NCI-H226 (cell line): ENCODE results near the gene CHRND.

Source experiments
- DNase-seq: peaks from one replicate; pipeline ENCODE4 v3.0.0-alpha.2; 2015

The CHRND gene

DNA sequence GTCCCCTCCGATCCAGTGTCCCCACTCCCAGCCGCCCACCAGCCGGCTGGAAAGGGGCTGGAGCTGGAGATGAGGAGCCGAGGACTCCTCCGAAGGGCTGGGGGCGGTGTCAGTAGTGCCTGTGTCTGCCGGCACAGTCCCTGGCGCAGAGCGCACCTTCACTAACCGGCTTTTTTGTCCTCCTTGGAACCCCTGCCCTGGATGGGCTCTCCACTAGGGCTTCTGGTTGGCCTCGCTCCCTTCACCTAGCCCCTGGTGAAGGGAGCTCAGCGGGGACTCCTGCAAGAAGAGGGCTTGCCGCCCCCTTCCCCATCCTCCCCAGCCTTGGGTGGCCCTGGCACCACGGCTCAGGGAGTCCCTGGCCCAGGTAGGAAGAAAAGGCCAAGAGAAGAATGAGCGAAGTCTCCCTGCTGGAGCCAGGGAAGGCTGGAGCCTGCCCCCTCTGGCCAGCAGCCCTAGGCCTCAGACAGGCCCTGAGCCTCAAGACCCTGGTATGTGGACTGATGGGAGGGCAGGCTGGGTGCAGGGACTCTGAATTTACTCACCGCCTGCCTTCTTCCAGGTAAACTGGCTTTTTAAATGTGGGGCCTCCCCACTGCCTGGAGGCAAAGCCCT lies 37.8 kb upstream of the CHRND start:
- DNase-seq, result no peak

DNA sequence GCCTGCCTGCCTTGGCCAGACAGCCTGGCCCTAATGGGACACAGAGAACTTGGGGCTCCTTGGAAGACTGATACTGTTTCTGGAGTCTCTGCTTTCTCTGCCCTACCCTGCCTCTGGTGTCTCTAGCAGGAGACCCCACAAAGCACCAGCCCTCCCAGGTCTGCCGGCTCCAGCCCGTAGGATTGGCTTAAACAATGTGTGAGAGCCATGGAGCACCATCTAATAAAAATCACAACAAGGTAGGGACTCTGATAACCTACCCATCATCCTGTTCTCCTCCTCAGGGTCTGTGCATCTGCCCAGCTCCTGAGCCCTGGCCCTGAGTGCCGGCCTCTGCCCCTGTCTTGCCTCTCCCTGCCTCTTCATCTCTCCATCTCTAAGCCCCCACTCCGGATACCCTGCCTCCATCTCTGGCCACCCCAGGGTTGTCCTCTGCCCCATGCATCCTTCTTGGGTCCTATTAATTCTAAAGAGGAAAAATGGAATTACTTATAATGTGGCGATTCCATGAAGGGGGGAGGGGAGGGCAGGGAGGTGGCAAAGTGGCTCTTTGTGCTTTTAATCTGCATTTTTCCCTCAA lies 37.1 kb upstream of the CHRND start:
- DNase-seq, result no peak

DNA sequence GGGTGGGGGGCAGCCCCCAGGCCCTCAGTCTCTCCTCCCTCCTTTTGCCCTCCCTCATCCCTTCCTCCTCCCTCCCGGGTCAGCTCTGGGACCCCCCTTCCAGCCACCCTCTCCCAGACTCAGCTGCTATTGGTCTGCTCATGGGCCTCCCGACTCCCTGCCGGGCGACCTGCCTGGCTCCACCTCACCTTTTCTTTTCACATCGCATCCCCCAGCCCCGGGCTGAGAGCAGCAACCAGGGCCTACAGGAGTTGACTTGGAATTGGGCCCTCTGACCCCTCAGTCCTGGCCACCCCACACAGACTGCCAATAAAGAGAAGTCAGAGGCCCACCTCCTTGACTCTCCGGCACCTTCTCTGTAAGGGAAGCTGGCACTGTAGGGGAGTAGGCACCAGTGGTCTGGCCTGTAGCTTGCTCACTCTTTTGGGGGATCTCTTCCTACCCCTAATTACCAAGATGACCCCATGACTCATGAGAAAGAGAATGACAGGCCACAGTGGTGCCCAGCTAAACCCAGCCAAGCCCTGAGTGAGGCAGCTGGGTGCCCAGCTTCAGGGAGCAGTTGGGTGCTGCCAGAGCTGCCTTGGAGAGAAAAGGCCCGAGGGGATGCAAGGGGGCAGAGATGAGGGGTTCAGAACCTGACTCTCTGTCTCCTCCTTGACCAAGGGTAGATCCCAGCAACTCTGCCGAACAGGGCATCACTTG lies 36.3 kb upstream of the CHRND start:
- DNase-seq, result no peak

DNA sequence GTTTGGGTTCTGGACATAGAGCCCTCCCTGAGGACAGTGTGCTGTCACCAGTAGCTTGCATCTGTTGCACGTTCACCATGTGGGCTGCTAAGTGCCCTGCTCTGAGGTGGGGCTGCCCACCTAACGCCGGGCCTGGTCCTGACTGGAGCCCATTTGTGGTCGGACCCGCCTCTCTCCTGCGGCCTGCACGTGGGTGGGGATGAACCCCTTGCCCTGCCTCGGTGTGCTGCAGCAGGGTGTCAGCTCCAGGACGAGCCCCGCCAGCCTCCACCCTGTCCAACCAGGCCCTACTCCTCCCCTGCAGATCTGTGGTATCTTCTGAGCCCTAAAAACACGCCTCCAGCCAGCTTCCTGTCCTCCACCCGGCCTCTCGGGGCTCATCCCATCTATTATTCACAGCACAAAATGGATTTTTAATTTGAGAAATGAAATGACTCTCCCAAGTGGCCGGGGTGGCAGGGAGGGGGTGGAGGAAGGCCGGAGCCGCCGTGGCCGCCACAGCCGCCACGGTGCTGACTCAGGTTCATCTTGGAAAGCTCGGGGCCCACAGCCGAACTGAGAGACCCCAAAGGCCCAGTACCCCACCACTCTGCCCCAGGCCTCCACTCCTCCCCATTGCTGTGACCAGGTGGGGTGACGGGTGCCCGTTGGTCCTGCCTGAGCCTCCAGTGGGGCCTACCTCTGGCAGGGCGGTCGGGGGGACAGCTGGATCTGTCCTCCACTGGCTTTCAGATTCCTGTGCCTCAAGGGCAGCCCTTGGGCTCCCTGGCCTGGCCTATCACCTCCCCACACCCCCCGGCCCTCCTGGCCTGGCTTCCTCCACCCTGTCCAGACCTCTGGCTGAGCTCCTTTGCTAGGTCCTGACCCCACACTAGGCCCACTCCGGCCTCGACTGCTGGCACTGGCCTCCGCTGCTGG lies 35.5 kb upstream of the CHRND start:
- no peak for DNase-seq

DNA sequence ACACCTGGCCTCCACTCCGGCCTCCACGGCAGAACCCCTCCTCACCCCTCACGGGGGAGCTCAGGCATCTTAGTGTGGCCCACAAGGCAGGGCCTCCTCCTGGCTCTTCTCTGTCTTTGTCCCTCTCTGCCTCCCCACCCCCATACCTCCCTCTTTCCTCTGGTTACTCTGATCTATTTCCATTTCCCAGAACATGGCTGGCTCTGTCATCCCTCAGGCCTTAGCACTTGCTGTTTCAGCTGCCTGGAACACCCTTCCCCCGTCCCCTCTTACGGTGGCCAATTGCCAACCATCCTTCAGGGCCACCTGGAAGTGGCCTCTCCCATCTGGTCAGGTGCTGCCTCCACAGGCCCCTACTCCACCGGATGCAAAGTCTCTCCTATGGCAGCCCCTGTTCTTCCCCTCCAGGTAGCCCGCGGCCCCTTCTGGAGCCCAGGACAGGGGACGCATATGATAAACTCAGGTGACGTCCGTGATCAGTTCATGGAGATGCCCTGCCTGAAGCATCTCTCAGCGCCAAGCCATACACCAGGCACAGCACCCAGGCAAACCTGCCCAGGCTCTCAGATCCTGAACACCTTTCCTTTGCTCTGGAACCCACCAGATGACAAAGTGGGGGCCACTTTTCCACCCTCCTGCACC lies 34.7 kb upstream of the CHRND start:
- DNase-seq, result no peak

DNA sequence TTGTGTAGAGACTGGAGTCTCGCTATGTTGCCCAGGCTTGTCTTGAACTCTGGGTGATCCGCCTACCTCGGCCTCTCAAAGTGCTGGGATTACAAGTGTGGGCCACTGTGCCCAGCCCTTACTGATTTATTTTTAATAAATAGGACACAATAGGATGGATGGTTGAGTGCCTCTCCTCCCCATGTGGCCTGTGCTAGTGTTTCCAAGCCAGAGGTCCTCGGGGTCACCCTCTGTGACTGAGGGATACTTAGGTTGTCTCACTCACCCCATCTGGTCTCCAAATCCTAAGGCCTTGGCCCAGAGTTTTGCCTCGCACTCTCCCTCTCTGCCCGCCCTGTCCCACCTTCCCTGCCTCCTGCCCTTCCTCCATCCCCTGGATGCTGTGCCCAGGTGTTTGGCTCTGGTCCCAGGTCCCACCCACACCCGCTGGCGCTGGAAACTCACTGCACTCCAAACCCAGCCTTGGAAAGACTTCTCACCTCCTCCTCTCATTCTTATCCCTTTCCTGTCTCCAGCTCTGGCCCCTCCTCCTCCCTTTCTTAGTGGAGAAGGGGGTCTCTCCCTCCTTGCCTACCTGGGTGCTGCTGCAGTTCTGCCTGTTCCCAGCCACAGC lies 33.6 kb upstream of the CHRND start:
- no peak for DNase-seq

DNA sequence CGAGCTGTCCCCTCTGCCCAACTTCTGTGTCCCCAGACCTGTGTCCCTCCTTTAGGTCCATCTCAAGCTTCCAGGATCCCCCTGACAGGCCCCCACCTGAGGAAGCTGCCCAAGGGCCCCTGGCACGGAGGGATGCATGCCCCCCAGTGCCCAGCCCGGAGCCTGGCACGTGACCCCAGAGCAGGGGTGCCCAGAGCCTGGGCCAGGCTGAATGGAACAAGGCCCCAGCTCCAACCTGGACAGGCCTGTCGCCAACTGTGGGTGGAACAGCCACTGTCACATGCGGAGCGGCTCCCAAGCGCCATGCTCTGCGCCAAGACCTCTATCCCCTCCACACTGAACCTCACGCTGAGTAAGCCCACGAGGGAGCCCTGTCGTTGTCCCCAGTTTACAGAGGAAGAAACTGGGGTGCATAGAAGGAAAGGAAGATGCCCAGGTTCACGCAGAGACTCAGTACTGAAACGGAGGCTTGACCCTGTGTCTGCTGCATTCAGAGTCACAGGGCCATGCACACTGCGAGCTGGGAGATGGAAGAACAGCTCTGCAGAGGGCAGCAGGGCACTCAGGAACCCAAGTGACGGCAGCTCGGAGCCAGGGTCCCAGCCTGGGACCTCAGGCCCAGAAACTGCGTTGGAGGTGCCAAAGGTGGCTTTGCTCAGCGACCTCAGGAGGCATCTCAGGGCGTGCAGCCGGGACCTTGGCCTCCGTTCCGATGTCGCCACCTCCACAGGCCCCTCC lies 32.8 kb upstream of the CHRND start:
- no peak for DNase-seq

DNA sequence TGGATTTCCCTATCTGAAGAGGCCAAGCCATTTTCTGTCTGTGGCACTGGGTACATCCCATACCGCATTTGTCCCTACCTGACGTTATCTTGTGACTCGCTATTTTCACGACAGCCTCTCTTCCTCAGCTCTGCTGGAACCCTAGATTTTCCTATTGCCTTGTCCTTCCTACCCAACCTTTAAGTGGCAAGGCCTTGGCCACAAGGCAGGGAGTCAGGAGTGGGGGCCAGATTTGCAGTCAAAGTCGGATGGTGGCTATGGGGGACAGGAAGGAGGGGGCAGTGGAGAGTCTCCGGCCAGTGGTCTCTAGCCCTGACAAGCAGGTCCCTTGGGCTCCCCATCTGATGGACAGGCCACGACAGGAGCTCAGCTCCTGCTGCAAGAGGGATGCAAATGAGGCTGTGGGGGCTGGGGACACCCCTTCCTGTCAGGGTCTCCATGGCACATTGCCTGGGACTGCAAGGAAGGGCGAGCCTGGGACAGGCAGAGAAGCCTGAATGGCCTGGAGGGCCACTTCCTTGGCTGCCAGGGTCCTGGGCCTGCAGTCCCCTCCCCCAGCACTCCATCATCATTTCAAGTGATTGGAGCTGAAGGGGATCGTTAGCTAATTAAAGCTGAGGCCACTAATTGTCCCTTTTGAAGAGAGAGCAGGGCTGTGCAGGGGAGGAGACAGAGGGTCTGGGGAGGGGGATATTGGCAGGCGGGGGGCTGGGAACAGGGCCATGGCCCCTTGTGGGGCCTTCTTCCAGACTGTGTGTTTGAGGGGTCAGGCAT lies 32.1 kb upstream of the CHRND start:
- no peak for DNase-seq

DNA sequence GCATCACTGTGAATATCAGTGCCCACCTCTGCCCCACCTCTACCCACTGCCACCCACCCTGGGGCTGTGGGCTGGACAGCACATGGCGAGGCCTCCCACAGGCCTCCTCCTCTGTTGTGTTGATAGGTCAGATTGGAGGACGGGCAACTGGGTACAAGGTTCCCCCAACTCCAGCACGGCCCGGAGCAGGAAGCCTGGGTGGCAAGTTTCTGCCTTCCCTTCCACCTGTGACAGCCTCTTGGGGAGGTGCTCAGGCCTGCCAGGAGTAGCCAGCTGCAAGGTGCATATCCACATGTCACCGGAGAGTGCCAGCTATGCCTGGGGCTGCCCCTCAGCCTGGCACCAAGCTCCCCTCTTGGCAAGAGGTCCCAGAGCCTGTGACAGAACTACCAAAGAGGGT lies 31.4 kb upstream of the CHRND start:
- DNase-seq, result no peak

DNA sequence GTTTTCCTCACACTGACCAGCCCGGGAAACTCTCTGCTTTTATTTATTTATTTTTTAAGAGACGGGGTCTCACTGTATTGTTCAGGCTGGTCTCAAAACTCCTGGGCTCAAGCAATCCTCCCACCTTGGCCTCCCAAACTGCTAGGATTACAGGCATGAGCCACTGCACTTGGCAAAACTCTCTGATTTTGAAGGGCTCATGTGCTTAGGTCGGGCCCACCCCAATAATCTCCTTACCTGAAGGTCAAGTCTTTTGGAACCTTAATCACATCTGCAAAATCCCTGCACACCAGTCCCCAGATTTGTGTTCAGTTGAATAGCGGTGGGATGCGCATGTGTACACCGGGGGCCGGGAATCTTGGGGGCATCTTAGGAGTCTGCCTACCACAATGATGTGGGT lies 30.7 kb upstream of the CHRND start:
- DNase-seq, result no peak

DNA sequence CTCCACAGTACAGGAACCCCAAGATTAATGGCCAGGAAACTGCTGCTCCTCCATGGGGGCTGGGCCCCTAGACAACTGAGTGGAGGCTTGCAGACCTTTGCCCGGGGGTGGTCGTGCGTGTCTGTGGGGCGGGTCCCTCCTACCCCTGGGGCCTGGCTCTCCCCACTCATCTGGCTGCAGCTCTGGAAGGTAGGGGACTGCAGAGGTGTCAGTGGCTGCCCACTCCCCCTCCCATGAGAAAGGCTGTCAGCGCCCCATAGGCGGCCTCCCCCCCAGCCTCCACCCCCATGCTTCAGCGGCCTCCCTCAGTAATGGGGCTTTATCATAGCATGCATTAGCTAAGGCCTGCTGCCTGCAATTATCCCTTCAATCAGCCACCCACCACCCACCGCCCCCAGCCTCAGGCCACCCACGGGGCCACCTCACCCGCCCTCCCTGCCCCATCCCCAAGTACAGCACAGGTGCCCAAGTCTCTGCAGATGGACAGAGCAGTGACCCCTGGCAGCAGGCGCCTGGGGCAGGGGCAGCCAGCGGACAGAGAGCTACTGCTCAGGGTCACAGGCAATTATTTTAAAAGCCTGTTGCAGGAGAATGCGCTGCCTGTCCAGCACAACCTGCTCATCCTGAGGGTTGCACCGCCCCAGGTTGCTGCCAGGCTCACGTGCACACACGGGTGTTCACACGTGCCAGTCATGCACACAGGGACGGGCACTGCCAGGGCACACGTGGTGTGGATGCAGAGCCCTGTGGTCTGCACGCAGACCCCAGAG lies 29.3 kb upstream of the CHRND start:
- DNase-seq, result no peak

DNA sequence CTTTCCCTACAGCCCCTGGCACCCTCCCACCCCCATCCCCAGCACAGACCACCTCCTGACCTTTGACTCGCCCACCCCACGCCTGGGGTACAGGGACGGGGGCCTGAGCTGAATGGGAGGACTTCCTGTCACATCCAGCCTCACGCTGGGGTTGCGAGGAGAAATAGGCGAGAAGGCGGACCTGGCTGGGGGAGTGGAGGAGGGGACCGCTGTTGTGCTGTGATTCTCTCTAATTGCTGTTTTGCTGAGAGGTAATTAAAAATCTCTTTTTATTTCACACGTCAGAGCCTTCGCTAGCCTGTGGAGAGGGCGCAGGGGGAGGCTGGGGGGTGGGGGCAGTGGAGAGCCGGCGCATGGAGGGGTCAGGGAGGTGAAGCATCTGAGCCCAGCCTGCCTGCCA lies 28.6 kb upstream of the CHRND start:
- no peak for DNase-seq

DNA sequence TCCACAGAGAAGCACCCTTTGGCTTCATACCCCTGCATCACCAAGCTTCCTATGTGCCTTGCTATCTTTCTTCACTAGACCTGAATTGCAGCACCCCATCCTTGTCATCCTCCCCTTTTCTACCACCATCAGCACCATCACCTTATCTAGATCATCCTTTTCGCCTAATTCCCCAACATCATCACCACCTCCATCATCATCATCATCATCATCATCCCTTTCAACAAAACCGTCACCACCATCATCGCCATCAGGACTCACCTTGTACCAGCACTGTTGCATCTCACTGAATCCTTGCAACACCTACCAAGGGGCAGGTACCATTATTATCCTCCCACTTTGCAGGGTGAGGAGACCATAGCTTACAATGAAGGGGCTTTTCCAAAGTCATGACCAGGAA lies 27.5 kb upstream of the CHRND start:
- DNase-seq, result no peak

DNA sequence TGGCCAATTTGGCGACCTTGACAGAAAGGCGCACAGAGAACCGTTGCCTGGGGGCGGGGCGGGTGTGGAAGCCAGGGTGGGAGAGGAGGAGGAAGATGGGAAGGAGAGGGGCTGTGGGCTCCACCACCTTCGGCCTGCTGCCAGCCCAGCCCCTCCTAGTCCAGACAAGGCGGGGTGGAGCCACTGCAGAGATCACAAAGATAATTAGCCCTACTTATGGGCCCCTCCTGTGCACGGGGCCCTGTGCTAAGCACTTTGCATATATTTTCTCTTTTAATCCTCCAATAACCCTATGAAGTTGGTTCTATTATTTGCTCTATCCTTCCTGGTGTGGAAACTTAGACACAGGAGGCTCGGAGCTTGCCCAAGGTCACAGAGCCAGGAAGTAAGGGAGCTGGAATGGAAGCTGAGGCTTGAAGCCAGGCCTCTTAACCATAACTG lies 24.6 kb upstream of the CHRND start:
- DNase-seq, result no peak

DNA sequence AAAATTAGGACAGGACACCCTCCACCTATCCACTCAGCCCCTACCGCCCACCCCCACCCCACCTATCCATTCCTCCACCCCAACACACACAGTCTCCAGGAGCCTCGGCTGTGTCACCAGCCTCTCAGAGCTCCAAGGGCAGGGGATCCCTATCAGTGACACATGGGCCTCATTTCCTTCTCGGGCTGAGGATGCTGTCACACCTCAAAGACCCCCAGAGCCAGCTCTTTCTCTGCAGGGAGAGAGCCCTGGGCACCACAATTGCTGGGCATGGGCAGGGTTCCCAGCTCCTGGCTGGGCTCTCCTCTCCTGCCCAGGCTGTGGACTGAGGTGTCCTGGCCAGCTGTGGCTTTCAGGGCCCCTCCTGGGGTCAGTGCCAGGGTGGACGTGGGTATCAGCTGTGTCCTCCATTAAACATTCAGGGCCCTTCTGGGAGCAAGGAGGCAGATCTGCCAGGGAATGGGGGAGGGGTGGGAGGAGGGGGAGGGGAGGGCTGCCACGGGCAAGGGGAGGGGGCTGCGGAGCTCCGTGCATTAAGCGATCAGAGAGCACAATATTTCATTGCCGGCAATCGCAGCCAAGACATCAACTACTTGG lies 24.1 kb upstream of the CHRND start:
- no peak for DNase-seq

DNA sequence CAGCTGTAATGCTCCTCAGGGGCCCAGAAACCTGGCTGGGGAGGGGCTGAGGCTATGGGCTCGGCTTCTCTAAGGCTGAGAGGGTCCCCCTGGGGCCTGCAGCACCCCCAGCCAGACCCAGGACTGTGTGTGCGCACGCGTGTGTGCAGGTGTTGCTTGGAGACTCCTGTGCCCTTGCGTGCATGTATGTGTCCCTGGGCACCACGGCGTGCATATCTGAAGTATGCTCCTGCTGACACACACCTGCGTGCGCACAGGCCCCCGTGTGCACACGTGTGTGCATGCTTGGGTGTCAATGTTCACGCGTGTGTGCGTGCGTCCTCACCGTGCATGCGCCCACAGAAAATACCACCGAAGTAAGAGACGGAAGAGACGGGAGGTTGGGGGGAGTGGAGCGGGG lies 23.4 kb upstream of the CHRND start:
- DNase-seq, result no peak

DNA sequence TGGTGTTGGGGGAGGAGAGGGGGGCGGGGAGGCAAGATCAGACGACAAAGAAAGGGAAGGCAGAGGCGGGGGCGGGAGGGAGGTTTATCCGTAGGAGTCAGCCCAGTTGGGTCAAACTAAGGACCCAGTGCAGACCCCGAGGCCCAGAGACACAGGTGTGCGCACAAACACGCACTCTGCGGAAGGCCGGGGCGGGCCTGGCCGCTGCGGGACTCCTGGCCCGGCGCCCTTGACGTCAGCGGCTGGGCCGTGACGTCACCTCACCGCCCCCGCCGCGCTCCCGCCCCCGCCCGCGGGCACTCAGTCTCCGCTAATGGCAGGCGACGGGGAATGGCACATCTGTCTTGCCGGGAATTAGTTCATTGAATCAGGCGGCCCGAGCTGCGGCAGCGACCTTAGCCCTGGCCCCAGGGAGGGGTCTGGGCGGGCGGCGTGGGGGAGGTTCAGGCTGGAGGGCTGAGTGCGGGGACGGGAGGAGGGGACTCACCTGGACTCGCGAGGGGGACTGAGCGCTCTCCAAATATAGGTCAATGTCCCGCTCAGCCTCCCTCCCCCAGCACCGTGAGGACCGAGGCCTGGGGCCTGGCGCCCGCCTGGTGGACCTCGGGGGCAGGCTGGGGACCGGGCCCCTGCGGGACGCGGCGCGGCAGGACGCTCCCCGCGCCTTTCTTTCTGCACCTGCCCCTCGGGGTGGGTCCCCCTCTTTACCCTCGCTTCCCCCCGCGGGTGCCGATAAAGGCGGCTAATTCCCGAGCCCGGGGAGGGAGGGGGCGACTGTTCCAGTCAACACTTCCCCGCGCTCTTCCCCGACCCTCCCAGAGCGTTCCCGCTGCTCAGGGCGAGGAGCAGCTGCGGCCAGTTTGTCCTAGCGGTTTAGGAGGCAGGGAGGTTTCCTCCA lies 22.8 kb upstream of the CHRND start:
- DNase-seq, result no peak

DNA sequence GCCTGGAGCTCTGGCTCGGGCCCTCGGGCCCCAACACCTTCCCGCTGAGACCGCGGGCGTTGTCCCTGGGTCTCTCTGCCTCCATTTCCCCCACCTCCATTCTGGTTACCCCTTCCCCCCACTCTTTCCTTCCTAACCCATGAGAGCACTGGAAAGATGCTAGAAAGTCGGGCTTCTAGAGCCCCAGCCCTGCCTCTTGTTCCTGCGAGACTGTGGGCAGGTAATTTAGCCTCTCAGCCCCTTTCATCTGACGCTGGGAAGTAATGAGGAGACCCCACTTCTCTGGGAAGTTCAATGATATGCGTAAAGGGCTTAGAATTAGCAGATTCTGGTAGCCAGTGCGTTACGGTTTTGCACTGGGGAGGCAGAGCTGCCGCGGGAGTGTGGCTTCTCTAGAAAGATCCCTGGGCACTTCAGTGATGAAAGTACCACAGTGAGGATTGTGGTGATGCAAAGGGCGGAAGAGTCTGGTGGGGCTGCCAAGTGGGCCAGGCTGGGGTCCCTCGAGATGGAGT lies 22.1 kb upstream of the CHRND start:
- DNase-seq, result no peak
